HG02610 (cell line): ENCODE results near the gene XPNPEP3.
"Not testable (repeated sequence)": the region's sequence is repeated elsewhere in the genome, so short reads cannot be mapped to it uniquely, and the experiment has no call there.

Source experiments
- ATAC-seq: cut with Tn5 transposase; IDR thresholded peaks from one replicate; pipeline ENCODE4 v1.9.1; 2021; ENCODE audit warnings: mild to moderate bottlenecking, moderate library complexity; ENCODE audit not compliant: unreplicated experiment

XPNPEP3 gene

DNA sequence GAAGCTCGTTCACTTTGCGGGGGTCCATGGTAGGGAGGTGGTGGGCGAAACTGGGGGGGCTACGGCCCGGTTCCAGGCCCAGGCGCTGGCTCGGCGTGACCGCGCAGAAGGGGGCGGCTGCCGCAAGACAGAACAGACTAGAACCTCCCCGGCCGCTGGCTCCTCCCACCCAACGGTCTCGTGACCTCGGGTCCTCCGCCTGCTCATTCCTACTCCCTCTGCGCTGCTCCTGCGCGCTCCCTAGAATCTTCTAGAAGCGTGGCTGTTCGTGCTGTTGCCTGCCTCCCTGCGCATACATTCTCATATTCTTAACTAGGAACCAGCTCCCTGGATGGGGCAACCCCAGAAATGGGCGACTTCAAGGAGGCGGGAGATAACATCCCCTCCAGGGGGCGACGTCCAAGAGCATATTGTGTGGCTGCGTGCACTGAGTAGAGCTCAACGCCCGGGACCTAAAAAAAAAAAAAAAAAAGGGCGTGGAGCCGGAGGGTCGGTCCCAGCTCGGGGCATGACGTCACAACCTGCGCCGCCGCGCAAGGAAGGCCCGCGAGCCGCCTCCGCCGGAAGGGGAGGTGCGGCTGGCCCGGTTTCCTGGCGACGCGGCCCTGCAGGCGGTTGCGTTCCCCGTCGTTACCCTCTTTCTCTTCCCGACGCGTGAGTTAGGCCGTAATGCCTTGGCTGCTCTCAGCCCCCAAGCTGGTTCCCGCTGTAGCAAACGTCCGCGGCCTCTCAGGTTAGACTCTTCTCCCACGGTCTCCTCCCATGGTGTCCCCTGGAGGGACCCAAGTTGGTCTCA lies at the start of gene XPNPEP3, which contains the start of gene ST13:
TSS of gene XPNPEP3 (plus strand) at position 636 of the 796 bp plus-strand sequence. CDS start at position 670, 34 bp downstream.
TSS of gene ST13 (minus strand) at position 127 of the 796 bp plus-strand sequence. CDS start at position 28, 99 bp downstream.
- ATAC-seq: peak; percentile 88

DNA sequence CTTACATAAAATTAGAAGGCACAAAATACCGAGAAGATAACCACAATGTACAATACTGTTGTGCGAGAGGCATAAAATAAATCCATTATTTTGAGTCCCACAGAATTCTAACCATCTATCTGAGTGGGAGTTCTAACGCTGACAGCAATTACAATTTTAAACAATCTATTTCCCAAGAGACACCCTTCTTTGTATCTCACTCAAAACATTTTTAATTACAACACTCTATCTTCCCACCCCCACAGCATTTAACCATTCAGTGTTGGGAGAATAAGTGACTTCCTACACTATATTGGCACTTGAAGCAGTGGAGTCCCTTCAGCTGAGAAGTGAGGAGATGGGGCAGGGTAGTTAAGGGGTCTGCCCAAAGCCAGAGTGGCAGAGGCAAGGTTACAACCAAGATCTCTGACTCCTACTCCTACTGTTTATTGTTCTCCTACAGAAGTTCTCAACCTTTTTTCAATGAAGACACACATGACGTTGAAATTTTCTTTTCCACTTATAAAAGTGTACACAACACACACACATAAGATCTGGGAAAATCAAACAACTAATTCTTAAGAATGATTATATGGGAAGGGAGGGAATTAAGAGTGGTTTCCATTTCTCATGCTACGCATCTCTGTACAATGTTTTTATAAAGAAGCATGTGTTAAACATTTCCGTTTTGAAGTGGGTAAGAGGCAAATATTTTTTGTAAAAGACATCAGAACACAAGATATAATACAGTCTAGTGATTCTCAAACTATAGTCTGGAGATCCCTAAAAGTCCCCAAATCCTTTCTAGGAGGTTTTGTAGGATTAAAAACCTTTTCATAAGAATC lies 48.7 kb upstream of the XPNPEP3 start:
- no peak for ATAC-seq

GRCh38 chr22:40813912-40814315 lies 43.0 kb upstream of the XPNPEP3 start:
- ATAC-seq: no peak

DNA sequence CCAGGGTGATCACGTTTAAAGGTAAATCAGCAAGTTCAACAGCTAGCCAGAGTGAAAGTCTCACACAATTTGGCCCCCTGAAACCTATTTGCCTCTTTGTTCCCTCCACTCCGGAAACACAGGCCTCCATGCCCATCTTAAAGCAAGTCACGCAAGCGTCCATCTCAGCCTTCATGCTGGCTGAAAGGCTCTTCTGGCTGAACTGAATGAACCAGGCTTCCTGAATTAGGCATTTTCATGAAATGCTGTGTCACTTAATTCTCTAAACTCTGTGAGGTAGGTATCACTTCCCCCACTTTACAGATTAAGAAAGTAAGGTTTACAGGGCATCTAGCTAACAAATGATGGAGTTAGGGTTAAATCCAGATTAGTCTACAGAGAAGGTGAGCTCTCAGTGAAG lies 39.2 kb upstream of the XPNPEP3 start:
- ATAC-seq: peak; percentile 12

DNA sequence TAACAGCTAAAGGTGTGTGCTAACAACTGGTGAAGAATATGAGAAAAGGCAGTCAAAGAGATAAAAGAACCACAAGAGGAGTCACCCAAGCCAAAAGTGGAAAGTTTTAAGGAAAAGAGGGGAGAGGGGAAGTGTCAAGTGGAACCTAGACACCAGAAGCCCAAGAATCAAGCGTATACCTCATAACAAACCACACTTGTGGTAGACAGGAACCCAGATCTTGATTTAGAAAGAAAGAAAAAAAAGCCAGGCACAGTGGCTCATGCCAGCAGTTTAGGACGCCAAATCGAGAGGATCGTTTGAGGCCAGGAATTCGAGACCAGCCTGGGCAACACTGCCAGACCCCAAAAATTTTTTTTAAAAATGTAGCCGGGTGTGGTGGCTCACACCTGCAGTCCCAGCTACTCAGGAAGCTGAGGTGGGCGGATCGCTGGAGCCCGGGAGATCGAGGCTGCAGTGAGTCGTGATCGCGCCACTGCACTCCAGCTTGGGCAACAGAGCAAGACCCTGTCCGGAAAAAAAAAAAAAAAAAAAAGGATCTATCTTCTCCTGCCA lies 38.7 kb upstream of the XPNPEP3 start:
- peak; percentile 8 for ATAC-seq

DNA sequence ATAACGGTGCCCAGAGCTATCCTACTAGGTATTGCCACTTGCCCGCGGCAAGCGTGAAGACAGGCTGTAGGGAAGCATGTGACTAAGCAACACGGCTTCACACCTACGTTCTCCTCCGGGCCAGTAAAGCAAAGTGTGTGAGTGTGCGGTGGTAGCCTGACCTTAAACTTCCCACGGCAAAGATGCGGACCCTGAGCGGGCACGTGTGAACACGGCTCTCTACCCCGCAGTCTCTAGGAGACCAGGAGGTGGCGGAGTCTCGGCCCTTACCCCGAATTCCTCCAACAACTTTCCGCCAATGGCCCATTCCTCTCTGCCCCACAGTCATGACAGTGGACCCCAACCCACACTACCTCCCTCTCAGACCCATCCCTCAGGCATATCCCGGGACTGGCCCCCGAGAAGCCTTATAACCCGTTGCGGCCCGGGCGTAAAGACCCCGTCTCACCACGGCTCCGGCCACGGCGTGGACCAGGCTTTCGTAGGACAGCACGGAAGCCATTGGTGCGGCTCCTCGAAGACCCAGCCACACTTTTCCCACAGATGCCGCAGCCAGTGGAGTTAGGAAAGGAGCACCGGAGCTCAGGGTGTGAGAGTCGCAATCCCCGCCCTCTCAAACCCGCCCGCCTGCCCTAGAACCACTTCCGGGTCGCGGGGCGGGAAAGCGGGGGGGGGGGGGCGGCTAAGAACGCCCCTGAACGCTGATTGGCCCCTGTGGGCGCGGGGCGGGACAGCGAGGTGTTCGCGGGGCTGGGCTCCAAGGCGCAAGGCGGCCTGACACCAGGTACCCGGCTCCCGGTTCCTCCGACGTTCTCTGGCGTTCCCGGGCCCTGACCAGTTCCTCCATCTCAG lies 38.0 kb upstream of the XPNPEP3 start, which contains the start of gene SLC25A17:
TSS of gene SLC25A17 (minus strand) at position 600 of the 852 bp plus-strand sequence. CDS start at position 502, 98 bp downstream.
- peak; percentile 67 for ATAC-seq

DNA sequence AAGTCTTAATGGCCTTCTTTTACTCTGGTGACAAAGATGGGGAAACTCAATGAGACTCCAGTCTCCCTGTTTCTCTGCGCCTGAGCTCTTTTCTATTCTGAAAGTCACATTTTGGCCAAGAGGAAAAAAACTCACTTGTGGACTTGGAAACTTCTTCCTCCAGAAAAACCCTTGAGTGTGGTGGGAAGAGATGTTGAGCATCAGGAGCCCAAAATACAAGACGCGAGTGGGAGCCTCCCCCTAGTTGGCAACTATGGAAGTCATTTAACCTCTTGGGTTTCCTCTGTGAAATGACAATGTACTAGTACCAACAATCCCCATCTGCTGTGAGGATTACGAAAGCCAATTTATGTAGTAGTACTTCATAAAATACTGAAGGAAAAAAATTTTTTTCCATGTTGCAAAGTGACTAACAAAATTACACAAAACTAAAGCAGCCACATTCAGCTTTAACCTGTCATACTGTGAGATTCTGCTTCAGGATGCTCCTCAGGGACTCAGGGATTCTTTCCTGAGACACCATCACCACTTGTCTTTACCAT lies 37.3 kb upstream of the XPNPEP3 start:
- no peak for ATAC-seq

DNA sequence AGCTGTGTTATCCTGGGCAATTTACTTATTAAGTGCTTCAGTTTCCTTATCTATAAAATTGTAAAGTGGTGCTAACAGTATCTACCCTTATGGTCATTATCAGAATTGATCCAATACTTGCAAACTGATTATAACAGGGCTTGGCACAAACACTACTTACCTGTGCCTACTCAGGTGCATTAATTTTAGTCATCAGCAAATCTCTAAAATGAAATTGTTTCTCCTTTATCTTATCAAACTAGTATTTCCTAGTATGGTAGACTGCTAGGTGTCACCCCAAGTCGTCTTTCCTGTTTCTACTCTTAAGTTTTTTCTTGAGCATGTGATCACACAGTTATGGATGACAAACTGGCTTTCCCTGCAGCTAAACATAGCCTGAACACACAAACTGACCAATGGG lies 33.5 kb upstream of the XPNPEP3 start:
- ATAC-seq: no peak

DNA sequence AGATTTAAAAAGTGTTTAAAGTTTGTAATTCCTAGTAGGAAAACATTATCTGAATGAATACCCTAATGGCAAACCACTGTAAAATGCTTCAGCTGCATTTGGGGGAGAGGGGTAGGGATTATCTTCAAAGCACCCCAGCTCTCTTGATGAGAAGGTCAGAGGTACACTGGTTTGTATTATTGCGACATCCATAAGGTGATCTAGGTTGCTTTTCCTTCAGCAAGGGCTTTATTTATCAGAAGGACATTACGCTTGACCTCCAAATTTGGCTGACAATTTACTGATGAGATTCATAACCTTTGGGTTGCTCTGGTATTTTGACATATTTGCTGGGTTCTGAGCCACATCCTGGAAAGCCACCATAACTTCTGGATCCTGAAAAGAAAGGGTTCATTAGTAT lies 30.7 kb upstream of the XPNPEP3 start:
- ATAC-seq: not testable (repeated sequence)

DNA sequence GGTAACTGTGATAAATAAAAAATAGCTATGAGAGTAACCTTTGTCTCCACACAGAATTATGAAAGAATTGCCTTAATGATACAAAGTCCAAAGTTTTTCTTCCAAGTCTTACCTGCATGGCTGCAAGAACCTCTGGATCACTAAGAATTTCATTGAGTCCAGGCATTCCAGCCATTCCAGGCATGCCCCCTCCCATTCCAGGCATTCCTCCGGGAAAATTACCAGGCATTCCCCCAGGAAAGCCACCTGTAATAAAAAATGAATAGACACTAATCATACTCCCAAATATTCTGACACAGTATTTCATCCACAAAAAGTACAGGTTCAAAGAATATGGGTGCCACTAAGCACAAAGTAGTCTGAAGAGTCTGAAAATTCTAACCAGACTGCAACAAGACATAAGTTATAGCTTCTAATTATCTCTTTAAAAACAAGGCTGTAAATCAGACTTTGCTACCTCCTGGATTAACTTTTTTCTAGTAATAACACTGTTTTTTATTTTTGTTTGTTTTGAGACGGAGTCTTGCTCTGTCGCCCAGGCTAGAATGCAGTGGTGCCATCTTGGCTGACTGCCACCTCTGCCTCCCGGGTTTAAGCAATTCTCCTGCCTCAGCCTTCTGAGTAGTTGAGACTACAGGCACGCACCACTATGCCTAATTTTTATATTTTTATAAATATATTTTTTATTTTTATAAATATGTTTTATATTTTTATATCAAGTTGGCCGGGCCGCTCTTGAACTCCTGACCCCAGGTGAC lies 29.8 kb upstream of the XPNPEP3 start:
- no peak for ATAC-seq

GRCh38 chr22:40829131-40829530 lies 27.8 kb upstream of the XPNPEP3 start:
- ATAC-seq: no peak

DNA sequence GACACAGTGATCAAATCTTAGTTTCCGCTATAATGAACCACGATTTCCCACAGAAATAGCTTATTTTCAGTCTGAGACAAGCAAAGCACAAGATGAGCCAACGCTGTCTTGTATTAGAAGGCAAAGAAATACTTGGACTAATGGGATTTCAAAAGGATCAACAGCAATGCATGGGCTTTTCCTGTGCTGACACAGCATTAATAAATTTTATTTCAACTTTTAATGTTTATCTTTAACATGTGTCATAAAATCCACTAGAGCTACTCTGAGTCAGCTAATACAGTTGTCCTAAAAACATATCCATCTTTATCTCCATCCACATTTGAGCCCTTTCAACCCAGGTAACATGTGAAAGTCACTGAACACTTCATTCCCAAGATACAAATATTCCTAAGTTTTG lies 22.3 kb upstream of the XPNPEP3 start:
- ATAC-seq: no peak

DNA sequence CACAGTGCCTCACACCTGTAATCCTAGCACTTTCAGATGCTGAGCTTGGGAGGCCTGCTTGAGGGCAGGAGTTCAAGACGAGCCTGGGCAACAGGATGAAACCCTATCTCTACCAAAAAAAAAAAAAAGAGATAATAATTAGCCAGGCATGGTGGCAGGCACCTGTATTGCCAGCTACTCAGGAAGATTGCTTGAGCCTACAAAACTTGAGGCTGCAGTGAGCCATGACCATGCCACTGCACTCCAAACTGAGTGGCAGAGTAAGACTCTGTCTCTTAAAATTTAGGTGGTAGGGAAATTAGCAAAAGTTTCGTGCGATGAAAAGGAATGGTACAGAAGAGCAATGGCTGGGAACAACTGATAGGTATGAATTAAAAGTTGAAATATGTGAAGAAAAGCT lies 18.5 kb upstream of the XPNPEP3 start:
- ATAC-seq: no peak

DNA sequence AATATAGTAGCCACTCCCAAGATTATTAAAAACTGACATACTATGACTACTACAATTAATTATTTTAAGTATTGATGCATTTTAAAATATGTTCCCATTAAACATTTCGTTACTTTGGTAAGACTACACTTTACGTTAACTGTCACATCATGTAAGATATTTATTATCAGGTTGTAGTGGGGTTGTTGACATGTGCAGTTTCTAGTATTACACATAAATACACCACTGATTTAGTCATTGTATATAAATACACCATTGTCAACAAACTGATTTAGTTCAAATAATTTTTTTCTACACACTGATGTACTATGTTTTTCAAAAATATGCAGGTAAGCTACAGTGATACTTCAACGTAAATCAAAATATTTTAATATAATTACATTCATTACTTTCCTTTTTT lies 12.0 kb upstream of the XPNPEP3 start:
- no peak for ATAC-seq

- ATAC-seq: not testable (repeated sequence)
These were observed 11.1 kb upstream of the XPNPEP3 start for GRCh38 chr22:40845816-40846215.

GRCh38 chr22:40853333-40853732 lies 3.6 kb upstream of the XPNPEP3 start:
- ATAC-seq: no peak

DNA sequence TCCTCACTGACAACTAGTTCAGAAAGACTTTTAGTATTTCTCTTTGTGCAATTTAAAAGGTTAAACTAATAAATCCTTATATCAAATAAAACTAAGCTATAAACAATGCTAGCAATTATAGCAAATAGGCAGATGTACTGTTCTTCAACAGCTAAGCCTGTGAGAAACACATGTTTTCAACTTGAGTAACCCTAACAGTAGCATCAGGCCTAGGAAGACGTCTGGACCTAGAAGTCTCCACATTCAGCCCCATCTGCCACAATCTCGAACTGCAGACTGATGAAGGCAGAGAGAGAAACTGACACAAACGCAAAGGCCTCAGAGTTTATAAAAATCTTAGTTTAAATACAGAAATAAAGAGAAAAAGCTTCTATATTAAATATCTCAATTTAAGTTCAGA lies 3.0 kb upstream of the XPNPEP3 start:
- ATAC-seq: no peak

DNA sequence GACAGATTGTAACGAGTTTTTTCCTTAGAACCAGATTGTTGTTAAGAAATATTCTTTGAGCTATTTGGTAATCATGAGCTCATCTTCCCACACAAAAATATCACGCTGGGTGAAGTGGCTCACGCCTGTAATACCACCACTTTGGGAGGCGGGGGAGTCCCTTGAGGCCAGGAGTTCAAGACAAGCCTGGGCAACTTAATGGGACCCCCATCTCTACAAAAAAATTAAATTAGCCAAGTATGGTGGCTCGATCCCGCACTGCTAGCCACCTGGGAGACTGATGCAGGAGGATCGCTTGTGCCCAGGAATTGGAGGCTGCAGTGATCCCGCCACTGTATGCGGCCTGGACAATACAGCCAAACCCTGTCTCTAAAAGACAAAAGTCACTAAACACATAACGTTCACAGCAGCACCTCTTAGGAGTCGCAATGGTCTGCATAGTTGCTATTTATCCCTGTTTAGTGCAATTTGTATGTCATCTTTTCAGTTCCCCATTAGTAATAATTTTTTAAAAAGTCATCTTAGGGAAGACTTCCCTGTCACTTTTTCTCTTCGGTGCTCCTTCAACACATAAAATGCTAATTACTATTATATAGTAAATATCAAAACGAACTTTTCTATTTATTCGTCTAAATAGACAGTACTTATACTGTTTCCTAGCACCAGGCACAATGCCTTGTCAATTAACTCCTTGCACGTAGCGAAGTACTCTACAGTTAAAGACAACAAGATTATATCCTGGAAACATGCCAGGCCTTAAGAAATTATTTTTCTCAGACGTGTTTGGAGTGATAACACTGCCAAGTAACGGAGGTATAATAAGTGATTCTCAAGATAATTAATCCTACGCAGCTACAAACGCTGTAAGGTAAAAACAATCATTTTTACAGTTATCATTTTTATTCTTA lies 1.6 kb upstream of the XPNPEP3 start:
- ATAC-seq: no peak
